ENCODE results near the gene STIL.

GRCh38 chr1:47207803-47208373, 106.1 kb downstream of the STIL start:
- TF ChIP-seq CTCF (optimal IDR thresholded peaks at IDR 0.05 in 1 of 3, IDR thresholded peaks at IDR 0.05 in 1 of 3, conservative IDR thresholded peaks at IDR 0.05 in 1 of 3; ENCODE audit: extremely low read depth in 1 of 3, insufficient read depth in 2 of 3, low read length in 3 of 3) (no peak), EZH2 (IDR thresholded peaks at IDR 0.05; ENCODE audit: low read length) (no peak)

All from keratinocyte (primary cell).